ENCODE data around the gene LMX1B.

LMX1B gene

GRCh38 chr9:126613651-126614050, at the start of gene LMX1B (continued):
- TF ChIP-seq, protein P1, sequence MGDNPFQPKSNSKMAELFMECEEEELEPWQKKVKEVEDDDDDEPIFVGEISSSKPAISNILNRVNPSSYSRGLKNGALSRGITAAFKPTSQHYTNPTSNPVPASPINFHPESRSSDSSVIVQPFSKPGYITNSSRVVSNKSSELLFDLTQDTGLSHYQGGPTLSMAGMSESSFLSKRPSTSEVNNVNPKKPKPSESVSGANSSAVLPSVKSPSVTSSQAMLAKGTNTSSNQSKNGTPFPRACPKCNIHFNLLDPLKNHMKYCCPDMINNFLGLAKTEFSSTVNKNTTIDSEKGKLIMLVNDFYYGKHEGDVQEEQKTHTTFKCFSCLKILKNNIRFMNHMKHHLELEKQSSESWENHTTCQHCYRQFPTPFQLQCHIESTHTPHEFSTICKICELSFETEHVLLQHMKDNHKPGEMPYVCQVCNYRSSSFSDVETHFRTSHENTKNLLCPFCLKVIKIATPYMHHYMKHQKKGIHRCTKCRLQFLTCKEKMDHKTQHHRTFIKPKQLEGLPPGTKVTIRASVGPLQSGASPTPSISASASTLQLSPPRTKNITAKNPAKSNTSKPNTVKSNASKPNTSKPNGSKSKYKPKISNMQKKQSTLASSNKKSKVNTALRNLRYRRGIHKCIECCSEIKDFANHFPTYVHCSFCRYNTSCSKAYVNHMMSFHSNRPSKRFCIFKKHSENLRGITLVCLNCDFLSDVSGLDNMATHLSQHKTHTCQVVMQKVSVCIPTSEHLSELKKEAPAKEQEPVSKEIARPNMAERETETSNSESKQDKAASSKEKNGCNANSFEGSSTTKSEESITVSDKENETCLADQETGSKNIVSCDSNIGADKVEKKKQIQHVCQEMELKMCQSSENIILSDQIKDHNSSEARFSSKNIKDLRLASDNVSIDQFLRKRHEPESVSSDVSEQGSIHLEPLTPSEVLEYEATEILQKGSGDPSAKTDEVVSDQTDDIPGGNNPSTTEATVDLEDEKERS (tag by site-specific recombination; IDR thresholded peaks at IDR 0.05), result no peak
- TF ChIP-seq ZIC2 (tag by site-specific recombination; IDR thresholded peaks at IDR 0.05) (peak; percentile 44), ZNF513 (tag by site-specific recombination; IDR thresholded peaks at IDR 0.05) (no peak), ZNF747 (tag by site-specific recombination; IDR thresholded peaks at IDR 0.05) (no peak), RBAK (tag by site-specific recombination; IDR thresholded peaks at IDR 0.05) (no peak), ZNF292 (tag by site-specific recombination; IDR thresholded peaks at IDR 0.05; ENCODE audit: borderline replicate concordance, low read depth) (no peak), ZNF366 (tag by site-specific recombination; conservative IDR thresholded peaks at IDR 0.05) (no peak), MZF1 (tag by site-specific recombination; IDR thresholded peaks at IDR 0.05; ENCODE audit: borderline replicate concordance) (no peak), ZNF596 (tag by site-specific recombination; IDR thresholded peaks at IDR 0.05) (0 out of 2 replicates have a peak, but pooled peaks have one; percentile 12), ZSCAN23 (tag by site-specific recombination; IDR thresholded peaks at IDR 0.05) (no peak), ZNF335 (tag by site-specific recombination; conservative IDR thresholded peaks at IDR 0.05) (no peak), ZNF830 (tag by site-specific recombination; IDR thresholded peaks at IDR 0.05; ENCODE audit: low read depth) (no peak), ZNF707 (tag by site-specific recombination; IDR thresholded peaks at IDR 0.05) (no peak), ZXDB (tag by site-specific recombination; IDR thresholded peaks at IDR 0.05) (no peak), ZNF843 (tag by site-specific recombination; IDR thresholded peaks at IDR 0.05) (no peak), ZNF623 (tag by site-specific recombination; IDR thresholded peaks at IDR 0.05) (no peak), ZNF670 (tag by site-specific recombination; IDR thresholded peaks at IDR 0.05; ENCODE audit: low read depth) (no peak), YY1 (tag by site-specific recombination; IDR thresholded peaks at IDR 0.05) (0 out of 2 replicates have a peak, but pooled peaks have one; percentile 21), ZNF202 (tag by site-specific recombination; IDR thresholded peaks at IDR 0.05; ENCODE audit: borderline replicate concordance) (no peak), PRDM4 (tag by site-specific recombination; IDR thresholded peaks at IDR 0.05) (no peak), ZNF266 (tag by site-specific recombination; IDR thresholded peaks at IDR 0.05; ENCODE audit: low read depth) (no peak)
- TF ChIP-seq, protein P2, sequence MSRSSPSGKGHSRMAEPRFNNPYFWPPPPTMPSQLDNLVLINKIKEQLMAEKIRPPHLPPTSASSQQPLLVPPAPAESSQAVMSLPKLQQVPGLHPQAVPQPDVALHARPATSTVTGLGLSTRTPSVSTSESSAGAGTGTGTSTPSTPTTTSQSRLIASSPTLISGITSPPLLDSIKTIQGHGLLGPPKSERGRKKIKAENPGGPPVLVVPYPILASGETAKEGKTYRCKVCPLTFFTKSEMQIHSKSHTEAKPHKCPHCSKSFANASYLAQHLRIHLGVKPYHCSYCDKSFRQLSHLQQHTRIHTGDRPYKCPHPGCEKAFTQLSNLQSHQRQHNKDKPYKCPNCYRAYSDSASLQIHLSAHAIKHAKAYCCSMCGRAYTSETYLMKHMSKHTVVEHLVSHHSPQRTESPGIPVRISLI (tag by site-specific recombination; IDR thresholded peaks at IDR 0.05), result no peak
- TF ChIP-seq, protein P3, sequence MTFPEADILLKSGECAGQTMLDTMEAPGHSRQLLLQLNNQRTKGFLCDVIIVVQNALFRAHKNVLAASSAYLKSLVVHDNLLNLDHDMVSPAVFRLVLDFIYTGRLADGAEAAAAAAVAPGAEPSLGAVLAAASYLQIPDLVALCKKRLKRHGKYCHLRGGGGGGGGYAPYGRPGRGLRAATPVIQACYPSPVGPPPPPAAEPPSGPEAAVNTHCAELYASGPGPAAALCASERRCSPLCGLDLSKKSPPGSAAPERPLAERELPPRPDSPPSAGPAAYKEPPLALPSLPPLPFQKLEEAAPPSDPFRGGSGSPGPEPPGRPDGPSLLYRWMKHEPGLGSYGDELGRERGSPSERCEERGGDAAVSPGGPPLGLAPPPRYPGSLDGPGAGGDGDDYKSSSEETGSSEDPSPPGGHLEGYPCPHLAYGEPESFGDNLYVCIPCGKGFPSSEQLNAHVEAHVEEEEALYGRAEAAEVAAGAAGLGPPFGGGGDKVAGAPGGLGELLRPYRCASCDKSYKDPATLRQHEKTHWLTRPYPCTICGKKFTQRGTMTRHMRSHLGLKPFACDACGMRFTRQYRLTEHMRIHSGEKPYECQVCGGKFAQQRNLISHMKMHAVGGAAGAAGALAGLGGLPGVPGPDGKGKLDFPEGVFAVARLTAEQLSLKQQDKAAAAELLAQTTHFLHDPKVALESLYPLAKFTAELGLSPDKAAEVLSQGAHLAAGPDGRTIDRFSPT (tag by site-specific recombination; IDR thresholded peaks at IDR 0.05), result no peak
- TF ChIP-seq, protein P4, sequence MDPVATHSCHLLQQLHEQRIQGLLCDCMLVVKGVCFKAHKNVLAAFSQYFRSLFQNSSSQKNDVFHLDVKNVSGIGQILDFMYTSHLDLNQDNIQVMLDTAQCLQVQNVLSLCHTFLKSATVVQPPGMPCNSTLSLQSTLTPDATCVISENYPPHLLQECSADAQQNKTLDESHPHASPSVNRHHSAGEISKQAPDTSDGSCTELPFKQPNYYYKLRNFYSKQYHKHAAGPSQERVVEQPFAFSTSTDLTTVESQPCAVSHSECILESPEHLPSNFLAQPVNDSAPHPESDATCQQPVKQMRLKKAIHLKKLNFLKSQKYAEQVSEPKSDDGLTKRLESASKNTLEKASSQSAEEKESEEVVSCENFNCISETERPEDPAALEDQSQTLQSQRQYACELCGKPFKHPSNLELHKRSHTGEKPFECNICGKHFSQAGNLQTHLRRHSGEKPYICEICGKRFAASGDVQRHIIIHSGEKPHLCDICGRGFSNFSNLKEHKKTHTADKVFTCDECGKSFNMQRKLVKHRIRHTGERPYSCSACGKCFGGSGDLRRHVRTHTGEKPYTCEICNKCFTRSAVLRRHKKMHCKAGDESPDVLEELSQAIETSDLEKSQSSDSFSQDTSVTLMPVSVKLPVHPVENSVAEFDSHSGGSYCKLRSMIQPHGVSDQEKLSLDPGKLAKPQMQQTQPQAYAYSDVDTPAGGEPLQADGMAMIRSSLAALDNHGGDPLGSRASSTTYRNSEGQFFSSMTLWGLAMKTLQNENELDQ (tag by site-specific recombination; IDR thresholded peaks at IDR 0.05; ENCODE audit: low read depth), result no peak
- TF ChIP-seq, protein P5, sequence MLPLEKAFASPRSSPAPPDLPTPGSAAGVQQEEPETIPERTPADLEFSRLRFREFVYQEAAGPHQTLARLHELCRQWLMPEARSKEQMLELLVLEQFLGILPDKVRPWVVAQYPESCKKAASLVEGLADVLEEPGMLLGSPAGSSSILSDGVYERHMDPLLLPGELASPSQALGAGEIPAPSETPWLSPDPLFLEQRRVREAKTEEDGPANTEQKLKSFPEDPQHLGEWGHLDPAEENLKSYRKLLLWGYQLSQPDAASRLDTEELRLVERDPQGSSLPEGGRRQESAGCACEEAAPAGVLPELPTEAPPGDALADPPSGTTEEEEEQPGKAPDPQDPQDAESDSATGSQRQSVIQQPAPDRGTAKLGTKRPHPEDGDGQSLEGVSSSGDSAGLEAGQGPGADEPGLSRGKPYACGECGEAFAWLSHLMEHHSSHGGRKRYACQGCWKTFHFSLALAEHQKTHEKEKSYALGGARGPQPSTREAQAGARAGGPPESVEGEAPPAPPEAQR (tag by site-specific recombination; IDR thresholded peaks at IDR 0.05), result no peak

Measured in HEK293 (cell line).